Activated CD4-positive, CD25-positive, alpha-beta regulatory T cell (primary cell): ENCODE data around the gene THAP10.

Experiments used
- DNase-seq, 4 experiments: peaks; one replicate each; lab custom pipeline; 2025; lab: John Stamatoyannopoulos, UW

Gene THAP10

GRCh38 chr15:70853973-70854665 lies 38.1 kb downstream of the THAP10 start, which contains the start of gene LARP6:
TSS of gene LARP6 (minus strand) at chr15:70854157. CDS start at chr15:70854088, 69 bp downstream.
- DNase-seq: no peak

DNA sequence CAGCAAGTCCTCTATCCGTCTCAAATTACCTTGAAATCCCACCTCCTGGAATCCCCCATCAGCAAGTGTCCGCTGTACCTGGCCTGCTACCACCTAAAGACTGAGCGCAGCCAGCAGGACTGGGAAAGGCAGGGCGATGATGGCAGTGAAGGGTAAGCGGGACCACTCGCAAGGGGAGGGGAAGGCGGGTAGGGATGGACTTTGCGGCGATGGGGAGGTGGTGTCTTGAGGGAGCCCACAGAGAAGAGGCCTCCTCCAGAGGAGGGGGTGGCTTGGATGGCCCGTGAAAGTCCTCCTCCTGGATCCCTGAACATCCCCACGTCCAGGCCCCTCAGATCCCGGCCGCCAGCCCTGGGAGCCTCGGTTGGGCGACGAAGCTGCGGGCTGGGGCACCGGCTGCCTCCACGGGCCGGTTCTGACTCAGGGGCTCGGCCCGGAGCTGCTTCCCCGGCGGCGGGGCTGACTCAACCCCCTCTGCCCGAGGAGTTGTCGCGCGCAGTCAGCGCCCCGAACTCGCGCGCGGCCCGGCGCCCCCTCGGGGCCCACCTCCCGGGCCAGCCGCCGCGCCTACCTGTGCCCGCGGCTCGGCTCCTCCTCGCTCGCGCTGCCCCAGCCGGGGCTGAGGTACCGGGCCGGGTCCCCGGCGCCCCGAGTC lies 38.8 kb downstream of the THAP10 start:
- DNase-seq: no peak

DNA sequence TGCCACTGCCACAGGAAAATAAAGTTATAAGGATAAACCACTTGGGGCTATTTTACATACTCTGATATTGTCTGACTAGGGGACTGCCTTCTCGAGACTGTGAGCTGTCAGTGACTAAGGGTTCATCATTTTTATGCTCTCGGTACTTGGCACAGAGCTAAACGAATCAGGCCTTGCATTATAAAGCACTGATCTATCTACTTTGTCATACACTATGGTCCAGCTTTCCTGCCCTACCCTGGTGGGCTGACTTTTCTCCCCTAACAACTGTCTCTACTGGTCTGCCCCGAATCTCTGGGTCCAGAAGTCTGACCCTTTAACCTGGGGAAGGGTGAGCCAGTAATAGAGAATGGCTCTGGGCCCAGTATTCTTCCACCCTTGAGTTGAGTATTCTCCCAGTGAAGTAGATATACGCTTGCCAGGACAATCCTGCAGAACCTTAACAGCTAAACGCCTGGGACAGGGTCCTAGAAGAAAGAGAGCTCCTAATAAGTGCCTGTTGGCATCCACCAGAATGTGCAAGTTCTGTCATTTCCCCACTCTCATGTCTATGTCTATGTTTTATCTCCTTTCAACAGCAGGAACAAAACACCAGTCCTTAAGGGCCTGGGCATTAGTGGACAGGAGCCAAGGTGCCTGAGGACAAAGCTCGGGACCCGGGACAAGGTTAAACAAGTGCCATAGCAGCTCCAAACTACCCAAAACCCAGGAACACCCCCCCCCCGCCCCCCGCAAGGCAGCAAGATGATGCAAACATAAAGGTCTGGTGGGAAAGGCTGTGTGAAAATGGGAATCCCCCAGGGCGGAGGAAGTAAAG lies 39.5 kb downstream of the THAP10 start:
- no peak for DNase-seq

- no peak for DNase-seq
Observed at GRCh38 chr15:70851889-70852288, 40.3 kb downstream of the THAP10 start.

GRCh38 chr15:70845602-70846360 lies 46.5 kb downstream of the THAP10 start:
- no peak for DNase-seq

- no peak for DNase-seq
Observed at GRCh38 chr15:70837476-70837875, 54.8 kb downstream of the THAP10 start.

DNA sequence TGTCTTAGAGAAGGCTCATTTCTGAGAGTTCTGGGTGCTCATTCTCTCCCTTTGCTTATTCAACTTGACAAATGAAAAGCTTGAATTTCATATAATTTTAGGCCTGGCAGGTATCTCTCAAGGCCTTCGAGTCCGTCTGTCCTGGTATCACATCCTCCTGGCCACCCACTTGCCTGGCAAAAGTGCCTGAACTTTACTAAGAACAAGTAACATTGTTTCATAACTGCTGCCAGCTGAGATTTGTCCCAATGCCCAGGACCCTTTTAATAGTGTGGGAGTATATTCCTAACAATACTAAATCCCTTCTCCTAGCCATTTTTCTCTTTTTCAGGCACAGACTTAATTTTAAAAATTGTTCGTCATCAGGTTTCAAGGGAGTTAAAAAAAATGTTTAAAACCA lies 56.4 kb downstream of the THAP10 start:
- DNase-seq: no peak

- DNase-seq: no peak
Observed at GRCh38 chr15:70835415-70835814, 56.8 kb downstream of the THAP10 start.

- no peak for DNase-seq
Observed at GRCh38 chr15:70834999-70835398, 57.2 kb downstream of the THAP10 start.

GRCh38 chr15:70833861-70834765 lies 58.1 kb downstream of the THAP10 start:
- DNase-seq: no peak

- DNase-seq: no peak
Observed at GRCh38 chr15:70833422-70833821, 58.8 kb downstream of the THAP10 start.

DNA sequence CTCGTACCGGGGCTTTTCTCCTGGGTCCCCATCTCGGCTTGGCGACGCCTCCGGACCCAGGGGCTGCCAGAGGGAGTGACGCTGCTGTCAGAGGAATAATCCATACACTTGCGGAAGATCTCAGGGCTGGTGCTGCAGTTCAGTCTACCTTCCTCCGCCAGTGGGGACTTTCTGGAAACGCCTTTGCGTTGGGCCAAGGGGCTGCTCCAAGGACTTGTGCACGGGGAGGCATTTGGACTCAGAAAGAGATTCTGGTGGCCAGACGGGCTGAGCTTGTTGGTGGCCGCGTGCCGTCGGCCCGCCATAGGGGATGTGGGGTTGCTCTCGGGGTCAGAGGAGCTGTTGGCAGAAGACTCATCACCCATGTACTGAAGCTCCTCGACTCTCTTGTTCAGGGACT lies 60.1 kb downstream of the THAP10 start:
- no peak for DNase-seq
